Measurements from ENCODE around the gene LPP. TPM values are rescaled to one million over a fixed set of nuclear protein-coding genes. Genes with fewer than 3 reads are reported as not detected.
A peak's percentile ranks its signal among the peaks of the same experiment; 100 is the strongest.

LPP gene
- total RNA-seq, 1 donor: 77.4 TPM

DNA sequence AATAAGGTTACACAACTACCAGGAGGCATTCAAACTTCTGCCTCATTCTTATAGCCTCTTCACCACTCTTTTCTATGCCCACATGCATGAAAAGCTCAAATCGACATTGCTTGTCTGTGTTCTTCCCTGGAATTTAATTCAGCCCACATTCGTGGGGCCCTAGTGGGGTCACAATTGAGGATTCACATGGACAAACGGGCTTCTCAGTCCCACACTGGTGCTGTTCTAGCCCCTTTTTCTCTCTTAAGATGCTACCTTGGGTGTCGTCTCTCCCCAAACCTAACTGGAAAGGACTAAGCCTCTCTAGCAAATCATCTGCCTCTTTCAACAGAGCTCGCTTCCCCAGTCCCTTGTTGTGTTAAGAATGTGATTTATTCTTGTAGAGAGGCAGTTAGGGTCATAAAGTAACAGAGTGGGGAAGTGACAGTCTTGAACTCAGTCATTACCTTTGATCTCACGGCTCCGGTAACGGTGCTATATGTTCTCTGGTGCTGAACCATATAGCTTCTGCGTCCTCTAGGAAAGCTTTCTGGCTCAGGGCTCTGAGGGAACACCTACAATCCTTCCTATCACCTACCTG lies 4.9 kb downstream of the LPP start:
- Histone ChIP-seq H2AFZ (ENCODE audit: low read length) (no peak overlapping the region), H3K27ac (ENCODE audit: low read depth, low read length) (peak overlapping the region; percentile 26), H3K36me3 (ENCODE audit: insufficient read depth, low read length) (no peaks in the 10 kb centered on the region), H3K9me3 (ENCODE audit: low read depth, low read length) (no peaks in the 10 kb centered on the region), H4K20me1 (ENCODE audit: insufficient read depth, low read length) (peaks cover 34% of the 10 kb centered on the region), H3K4me2 (ENCODE audit: insufficient read depth, low read length) (no peak overlapping the region), H3K27me3 (ENCODE audit: insufficient read depth, low read length) (no peaks in the 10 kb centered on the region), H3K79me2 (ENCODE audit: insufficient read depth, low read length) (peaks cover 97% of the 10 kb centered on the region), H3K4me3 (ENCODE audit: insufficient read depth, low read length) (no peak overlapping the region), H3K4me1 (ENCODE audit: insufficient read depth, low read length) (peaks cover 21% of the 10 kb centered on the region)
- TF ChIP-seq, protein P1, sequence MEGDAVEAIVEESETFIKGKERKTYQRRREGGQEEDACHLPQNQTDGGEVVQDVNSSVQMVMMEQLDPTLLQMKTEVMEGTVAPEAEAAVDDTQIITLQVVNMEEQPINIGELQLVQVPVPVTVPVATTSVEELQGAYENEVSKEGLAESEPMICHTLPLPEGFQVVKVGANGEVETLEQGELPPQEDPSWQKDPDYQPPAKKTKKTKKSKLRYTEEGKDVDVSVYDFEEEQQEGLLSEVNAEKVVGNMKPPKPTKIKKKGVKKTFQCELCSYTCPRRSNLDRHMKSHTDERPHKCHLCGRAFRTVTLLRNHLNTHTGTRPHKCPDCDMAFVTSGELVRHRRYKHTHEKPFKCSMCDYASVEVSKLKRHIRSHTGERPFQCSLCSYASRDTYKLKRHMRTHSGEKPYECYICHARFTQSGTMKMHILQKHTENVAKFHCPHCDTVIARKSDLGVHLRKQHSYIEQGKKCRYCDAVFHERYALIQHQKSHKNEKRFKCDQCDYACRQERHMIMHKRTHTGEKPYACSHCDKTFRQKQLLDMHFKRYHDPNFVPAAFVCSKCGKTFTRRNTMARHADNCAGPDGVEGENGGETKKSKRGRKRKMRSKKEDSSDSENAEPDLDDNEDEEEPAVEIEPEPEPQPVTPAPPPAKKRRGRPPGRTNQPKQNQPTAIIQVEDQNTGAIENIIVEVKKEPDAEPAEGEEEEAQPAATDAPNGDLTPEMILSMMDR (IDR thresholded peaks at IDR 0.05; ENCODE audit: extremely low read depth, low read depth, low read length): no peak
- no peak for DNase-seq (ENCODE audit: insufficient read length, low spot score, missing footprints)

DNA sequence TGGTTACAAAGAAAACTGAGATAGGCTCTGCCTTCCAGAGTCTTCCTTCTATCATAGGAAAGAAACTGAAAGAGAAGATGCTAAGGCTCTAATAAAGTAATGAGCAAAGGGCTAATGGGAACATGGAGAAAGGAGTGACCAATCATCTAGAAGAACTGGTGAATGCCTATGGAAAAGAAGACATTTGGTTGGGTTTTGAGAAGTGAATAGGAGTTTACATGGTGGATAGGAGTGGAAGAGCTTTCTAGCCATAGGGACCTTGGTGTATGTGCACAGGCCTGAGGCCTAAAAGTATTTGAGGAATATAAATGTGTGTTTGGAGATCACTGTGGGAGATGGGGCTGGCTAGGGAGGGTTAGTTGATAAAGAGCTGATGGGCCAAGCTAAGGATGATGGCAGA lies 6.8 kb downstream of the LPP start:
- no peak for DNase-seq (ENCODE audit: insufficient read length, low spot score, missing footprints)
- Histone ChIP-seq H3K4me1 (ENCODE audit: insufficient read depth, low read length) (peaks cover 14% of the 10 kb centered on the region), H4K20me1 (ENCODE audit: insufficient read depth, low read length) (peaks cover 51% of the 10 kb centered on the region), H3K27ac (ENCODE audit: low read depth, low read length) (no peak overlapping the region), H2AFZ (ENCODE audit: low read length) (no peak overlapping the region), H3K79me2 (ENCODE audit: insufficient read depth, low read length) (peaks cover 100% of the 10 kb centered on the region), H3K27me3 (ENCODE audit: insufficient read depth, low read length) (no peaks in the 10 kb centered on the region), H3K9me3 (ENCODE audit: low read depth, low read length) (no peaks in the 10 kb centered on the region), H3K36me3 (ENCODE audit: insufficient read depth, low read length) (no peaks in the 10 kb centered on the region), H3K4me3 (ENCODE audit: insufficient read depth, low read length) (no peak overlapping the region), H3K4me2 (ENCODE audit: insufficient read depth, low read length) (no peak overlapping the region)
- TF ChIP-seq, protein P1 (IDR thresholded peaks at IDR 0.05; ENCODE audit: extremely low read depth, low read depth, low read length): no peak

DNA sequence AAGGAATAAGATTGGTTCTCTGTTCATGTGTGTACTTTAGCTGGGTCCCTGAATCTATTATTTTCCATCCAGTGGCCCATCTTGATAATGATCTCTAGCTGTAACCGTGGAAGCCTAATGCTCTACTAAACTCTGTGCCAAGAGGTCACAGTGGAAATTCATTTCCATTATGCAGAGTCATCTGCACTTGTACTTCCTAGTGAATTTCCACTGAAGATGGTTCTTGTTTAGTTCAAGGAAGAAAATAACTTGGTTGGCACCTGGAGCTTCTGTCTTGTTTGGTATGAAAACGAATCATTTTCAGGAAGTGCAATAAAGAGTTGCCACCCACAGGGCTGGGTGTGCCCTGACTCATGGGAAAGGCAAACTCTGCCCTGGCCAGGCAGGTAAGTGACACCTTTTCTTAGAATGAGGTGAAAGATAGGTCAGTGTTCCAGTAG lies 10.3 kb downstream of the LPP start:
- Histone ChIP-seq H3K4me3 (ENCODE audit: insufficient read depth, low read length) (no peak overlapping the region), H3K4me1 (ENCODE audit: insufficient read depth, low read length) (peaks cover 8% of the 10 kb centered on the region), H3K27me3 (ENCODE audit: insufficient read depth, low read length) (no peaks in the 10 kb centered on the region), H3K36me3 (ENCODE audit: insufficient read depth, low read length) (no peaks in the 10 kb centered on the region), H3K9me3 (ENCODE audit: low read depth, low read length) (no peaks in the 10 kb centered on the region), H3K4me2 (ENCODE audit: insufficient read depth, low read length) (no peak overlapping the region), H2AFZ (ENCODE audit: low read length) (no peak overlapping the region), H3K27ac (ENCODE audit: low read depth, low read length) (no peak overlapping the region), H3K79me2 (ENCODE audit: insufficient read depth, low read length) (peaks cover 98% of the 10 kb centered on the region), H4K20me1 (ENCODE audit: insufficient read depth, low read length) (peaks cover 51% of the 10 kb centered on the region)
- TF ChIP-seq, protein P1 (IDR thresholded peaks at IDR 0.05; ENCODE audit: extremely low read depth, low read depth, low read length): no peak
- DNase-seq (ENCODE audit: insufficient read length, low spot score, missing footprints): no peak

DNA sequence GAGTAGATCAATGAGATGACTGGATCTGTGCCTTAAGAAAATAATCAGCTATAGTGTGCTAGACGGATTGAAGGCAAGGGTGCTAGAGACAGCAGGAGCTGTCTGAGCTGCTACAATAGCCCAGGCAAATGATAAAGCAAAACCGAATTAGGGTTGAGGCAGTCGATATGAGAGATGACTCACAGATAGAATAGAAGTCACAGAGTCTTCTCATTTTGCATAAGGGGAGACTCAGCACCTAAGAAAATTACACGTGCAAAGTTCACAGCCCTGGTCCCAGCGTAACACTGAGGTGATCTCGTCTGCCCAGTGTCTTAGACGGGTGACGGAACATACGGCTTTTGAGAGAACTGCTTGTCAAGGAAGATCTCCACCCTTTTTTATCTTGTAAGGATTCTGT lies 11.6 kb downstream of the LPP start:
- Histone ChIP-seq H3K79me2 (ENCODE audit: insufficient read depth, low read length) (peaks cover 97% of the 10 kb centered on the region), H3K4me3 (ENCODE audit: insufficient read depth, low read length) (no peak overlapping the region), H3K4me1 (ENCODE audit: insufficient read depth, low read length) (peaks cover 13% of the 10 kb centered on the region), H3K27ac (ENCODE audit: low read depth, low read length) (no peak overlapping the region), H3K9me3 (ENCODE audit: low read depth, low read length) (no peaks in the 10 kb centered on the region), H4K20me1 (ENCODE audit: insufficient read depth, low read length) (peaks cover 55% of the 10 kb centered on the region), H3K27me3 (ENCODE audit: insufficient read depth, low read length) (no peaks in the 10 kb centered on the region), H2AFZ (ENCODE audit: low read length) (no peak overlapping the region), H3K36me3 (ENCODE audit: insufficient read depth, low read length) (no peaks in the 10 kb centered on the region), H3K4me2 (ENCODE audit: insufficient read depth, low read length) (no peak overlapping the region)
- DNase-seq (ENCODE audit: insufficient read length, low spot score, missing footprints): no peak
- TF ChIP-seq, protein P1 (IDR thresholded peaks at IDR 0.05; ENCODE audit: extremely low read depth, low read depth, low read length): no peak
